ENCODE data around the gene ELF5. TPM values are rescaled to one million over a fixed set of nuclear protein-coding genes. Genes with fewer than 3 reads are reported as not detected.

ELF5 gene
- not detected in 2 replicates for total RNA-seq (2021; fragmentation: NEBNext Ultra II Directional; extraction: Animal tissue kit (Norgen Biotek cat#: 25700))
- polyA plus RNA-seq (2011; rRNA removed): not detected in 2 replicates
- polyA plus RNA-seq (2011; cell fraction: cytosol; rRNA removed): not detected
- not detected for polyA plus RNA-seq (2011; cell fraction: nucleus; rRNA removed)
- polyA plus RNA-seq (2012, experiment 1 of 2): not detected in 4 replicates
- polyA plus RNA-seq (2012, experiment 2 of 2): not detected
- polyA plus RNA-seq (2013, experiment 1 of 2): not detected
- polyA plus RNA-seq (2013, experiment 2 of 2): not detected
- not detected in 2 replicates for polyA minus RNA-seq (2011; rRNA and poly(A)+ RNA removed)
- not detected for polyA minus RNA-seq (2011; cell fraction: cytosol; rRNA and poly(A)+ RNA removed)
- not detected for polyA minus RNA-seq (2011; cell fraction: nucleus; rRNA and poly(A)+ RNA removed)
- long read RNA-seq, experiment 1: 0 reads
- long read RNA-seq, experiment 2: 0 reads

DNA sequence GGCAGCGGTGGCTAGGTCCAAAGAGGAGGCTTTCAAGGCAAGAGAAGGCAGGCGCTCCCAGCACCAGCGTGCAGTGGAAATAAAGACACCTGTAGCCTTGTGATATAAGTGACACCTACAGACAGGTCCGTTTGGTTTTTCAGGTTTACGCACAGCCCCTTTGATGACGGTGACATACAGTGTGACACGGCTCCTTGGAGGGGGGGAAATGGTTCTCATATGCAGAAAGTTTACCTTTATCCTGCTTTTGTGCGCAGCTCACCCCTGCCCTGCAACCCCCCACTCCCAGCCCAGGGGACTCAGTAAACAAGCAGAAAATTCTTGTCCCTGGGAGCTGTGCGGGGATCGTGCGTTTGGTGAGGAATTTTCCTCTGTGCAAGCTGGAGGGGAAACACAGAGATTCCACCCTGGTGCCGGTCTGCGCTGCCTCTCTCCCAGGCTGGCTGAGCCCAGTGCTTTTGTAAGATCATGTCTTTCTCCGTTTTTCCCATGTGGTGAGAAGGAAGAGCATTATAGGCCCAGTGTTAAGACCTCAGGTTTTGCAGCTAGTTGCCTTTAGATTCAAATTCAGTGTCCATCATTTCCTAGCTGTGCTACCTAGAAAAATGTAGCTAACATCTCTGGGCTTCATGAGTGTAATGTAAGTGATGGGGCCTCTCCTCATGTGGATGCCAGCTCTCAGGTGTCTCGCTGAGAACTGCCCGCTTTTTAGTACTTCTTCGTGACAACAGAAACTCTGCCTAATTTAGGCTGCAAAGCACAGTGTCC is at the start of gene ELF5:
Gene ELF5 (minus strand): TSS at position 113 of the 768 bp plus-strand sequence. CDS start 8,045 bp downstream, outside the sequence.
- H2BK120ac ChIP-seq (replicated peaks; ENCODE audit: low read depth, low read length): no peak within 1 kb of the TSS
- no peaks in the 10 kb centered on the region for H3K9me3 ChIP-seq (ENCODE audit: insufficient read depth in 2 of 2, low read depth in 1 of 2, low read length in 1 of 2)
- no peak within 1 kb of the TSS for H3K14ac ChIP-seq (ENCODE audit: insufficient read length)
- POLR2A ChIA-PET (ENCODE audit: partially characterized antibody): no interaction called here
- no peak within 1 kb of the TSS for H3K9ac ChIP-seq (replicated peaks in 1 of 4; ENCODE audit: extremely low read depth in 1 of 4, low read depth in 3 of 4, low read length in 3 of 4)
- TF ChIP-seq NRF1 (IDR thresholded peaks at IDR 0.05; ENCODE audit: low read depth, low read length) (no peak), HDAC6 (IDR thresholded peaks at IDR 0.05; ENCODE audit: low read depth, low read length) (no peak), BACH1 (IDR thresholded peaks at IDR 0.05; ENCODE audit: low read length) (no peak)
- TF ChIP-seq, protein P1, sequence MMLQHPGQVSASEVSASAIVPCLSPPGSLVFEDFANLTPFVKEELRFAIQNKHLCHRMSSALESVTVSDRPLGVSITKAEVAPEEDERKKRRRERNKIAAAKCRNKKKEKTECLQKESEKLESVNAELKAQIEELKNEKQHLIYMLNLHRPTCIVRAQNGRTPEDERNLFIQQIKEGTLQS (IDR thresholded peaks at IDR 0.05; ENCODE audit: insufficient read depth, low read depth, low read length): no peak
- DNase-seq (ENCODE audit: low read depth in 1 of 2, low spot score in 2 of 2) (no peak), FAIRE-seq (no peak)
- H3K27ac ChIP-seq (ENCODE audit: low read depth, low read length): no peak within 1 kb of the TSS
- H4K20me1 ChIP-seq (replicated peaks in 1 of 2; ENCODE audit: control insufficient read depth in 1 of 2, insufficient read depth in 2 of 2, low read length in 2 of 2): no peaks in the 10 kb centered on the region
- 87% methylated on average over 17 of the region's 17 CpGs; no CpG with 5 or more reads in 1 of the 2 experiments for WGBS, 2 experiments (ENCODE audit: extremely low coverage in 1 of 2, insufficient coverage in 1 of 2, insufficient read length in 1 of 2, insufficient replicate concordance in 2 of 2, low coverage in 1 of 2, low lambda C conversion rate in 2 of 2, missing lambda C conversion rate in 1 of 2)
- H3K4me1 ChIP-seq (replicated peaks in 1 of 4; ENCODE audit: control insufficient read depth in 3 of 4, insufficient read depth in 4 of 4, low read length in 3 of 4): peaks cover 0 to 9% (median 5%) of the 10 kb centered on the region in 4 experiments; a peak in 4 of 7 replicates
- no peak within 1 kb of the TSS for H3K23ac ChIP-seq (ENCODE audit: insufficient read length)
- H3K36me3 ChIP-seq (ENCODE audit: control insufficient read depth in 2 of 4, insufficient read depth in 4 of 4, low read length in 3 of 4): no peaks in the 10 kb centered on the region
- no peak within 1 kb of the TSS for H4K5ac ChIP-seq (ENCODE audit: insufficient read length, low read depth, low read length)
- no peaks in the 10 kb centered on the region for H3K23me2 ChIP-seq (ENCODE audit: low read depth, low read length)
- H3K27me3 ChIP-seq (replicated peaks in 1 of 4; ENCODE audit: control insufficient read depth in 3 of 4, extremely low read depth in 1 of 4, insufficient read depth in 3 of 4, low read length in 3 of 4): no peaks in the 10 kb centered on the region
- no peak within 1 kb of the TSS for H4K91ac ChIP-seq (replicated peaks; ENCODE audit: insufficient read length, low read length)
- no peaks in the 10 kb centered on the region for H3K79me1 ChIP-seq (ENCODE audit: low read depth, low read length)
- H4K8ac ChIP-seq (ENCODE audit: extremely low read depth, insufficient read depth, low read length): no peak within 1 kb of the TSS
- no peaks in the 10 kb centered on the region for H3K79me2 ChIP-seq (ENCODE audit: control insufficient read depth in 1 of 2, insufficient read depth in 2 of 2, low read length in 2 of 2)
- CTCF ChIA-PET (ENCODE audit: partially characterized antibody): interaction anchor here (0.6 to 5.5 kb wide), 29 partner anchors 9 to 880 kb away, joined by 3 to 72 read pairs (median 7); no protein-coding TSS in a partner anchor
- H2BK15ac ChIP-seq (ENCODE audit: low read length): no peak within 1 kb of the TSS
- H2BK20ac ChIP-seq (ENCODE audit: low read length): no peak within 1 kb of the TSS
- H2AK5ac ChIP-seq (ENCODE audit: low read depth, low read length): no peak within 1 kb of the TSS
- H2BK5ac ChIP-seq (ENCODE audit: low read depth, low read length): no peak within 1 kb of the TSS
- H3K18ac ChIP-seq (ENCODE audit: extremely low read depth, low read length): no peak within 1 kb of the TSS
- no peak within 1 kb of the TSS; a peak in 1 of 8 replicates for H3K4me3 ChIP-seq (ENCODE audit: extremely low read depth in 1 of 4, insufficient read depth in 2 of 4, low read depth in 3 of 4, low read length in 4 of 4)
- H3K4ac ChIP-seq (replicated peaks; ENCODE audit: insufficient read length, low read depth, low read length): no peak within 1 kb of the TSS
- no peak within 1 kb of the TSS for H3K4me2 ChIP-seq (ENCODE audit: insufficient read depth in 1 of 2, low read depth in 2 of 2, low read length in 2 of 2)
- H3K56ac ChIP-seq (replicated peaks; ENCODE audit: insufficient read length, low read depth, low read length): no peak within 1 kb of the TSS
- peak within 1 kb of the TSS; percentile 55; the same call in 1 of the 2 replicates for H2AFZ ChIP-seq (ENCODE audit: low read length)
- H2BK12ac ChIP-seq (ENCODE audit: low read depth, low read length): no peak within 1 kb of the TSS

Data from H1 (cell line).